ENCODE data around the gene MYO1E.

DNA sequence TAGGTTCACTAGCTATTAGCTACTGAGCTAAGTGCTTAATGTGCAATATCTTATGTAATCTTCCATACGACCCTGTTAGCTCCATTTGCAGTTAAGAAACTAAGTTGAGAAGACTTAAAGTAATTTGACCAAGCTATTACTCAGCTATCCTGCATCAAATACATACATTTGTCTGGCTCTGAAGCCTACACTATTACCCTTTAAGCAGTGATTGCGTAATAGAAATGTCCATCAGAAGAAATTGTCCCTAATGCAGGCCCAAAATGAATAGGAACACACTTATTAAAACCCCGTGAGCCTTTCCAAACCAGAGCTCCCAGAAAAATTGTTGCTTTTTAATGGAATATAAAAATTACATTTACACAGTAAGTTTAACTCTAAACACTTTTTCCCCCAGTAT lies 5.3 kb upstream of the MYO1E start:
- TF ChIP-seq MAFK (IDR thresholded peaks at IDR 0.05; ENCODE audit: low read depth, low read length) (no peak), RFX5 (IDR thresholded peaks at IDR 0.05; ENCODE audit: low read depth, low read length) (no peak), POLR2A (IDR thresholded peaks at IDR 0.05; ENCODE audit: low read depth, low read length) (no peak), CHD1 (IDR thresholded peaks at IDR 0.05; ENCODE audit: low read depth, low read length) (no peak), RCOR1 (IDR thresholded peaks at IDR 0.05; ENCODE audit: insufficient replicate concordance, low read length) (no peak), MXI1 (IDR thresholded peaks at IDR 0.05; ENCODE audit: borderline replicate concordance, low read depth, low read length) (no peak), SMC3 (IDR thresholded peaks at IDR 0.05; ENCODE audit: low read depth, low read length) (no peak), RAD21 (IDR thresholded peaks at IDR 0.05; ENCODE audit: low read length) (no peak), CEBPB (IDR thresholded peaks at IDR 0.05; ENCODE audit: low read depth, low read length) (peak; percentile 96)
- TF ChIP-seq, protein P1, sequence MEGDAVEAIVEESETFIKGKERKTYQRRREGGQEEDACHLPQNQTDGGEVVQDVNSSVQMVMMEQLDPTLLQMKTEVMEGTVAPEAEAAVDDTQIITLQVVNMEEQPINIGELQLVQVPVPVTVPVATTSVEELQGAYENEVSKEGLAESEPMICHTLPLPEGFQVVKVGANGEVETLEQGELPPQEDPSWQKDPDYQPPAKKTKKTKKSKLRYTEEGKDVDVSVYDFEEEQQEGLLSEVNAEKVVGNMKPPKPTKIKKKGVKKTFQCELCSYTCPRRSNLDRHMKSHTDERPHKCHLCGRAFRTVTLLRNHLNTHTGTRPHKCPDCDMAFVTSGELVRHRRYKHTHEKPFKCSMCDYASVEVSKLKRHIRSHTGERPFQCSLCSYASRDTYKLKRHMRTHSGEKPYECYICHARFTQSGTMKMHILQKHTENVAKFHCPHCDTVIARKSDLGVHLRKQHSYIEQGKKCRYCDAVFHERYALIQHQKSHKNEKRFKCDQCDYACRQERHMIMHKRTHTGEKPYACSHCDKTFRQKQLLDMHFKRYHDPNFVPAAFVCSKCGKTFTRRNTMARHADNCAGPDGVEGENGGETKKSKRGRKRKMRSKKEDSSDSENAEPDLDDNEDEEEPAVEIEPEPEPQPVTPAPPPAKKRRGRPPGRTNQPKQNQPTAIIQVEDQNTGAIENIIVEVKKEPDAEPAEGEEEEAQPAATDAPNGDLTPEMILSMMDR (conservative IDR thresholded peaks at IDR 0.05; ENCODE audit: low read depth, low read length): no peak
- TF ChIP-seq, protein P2, sequence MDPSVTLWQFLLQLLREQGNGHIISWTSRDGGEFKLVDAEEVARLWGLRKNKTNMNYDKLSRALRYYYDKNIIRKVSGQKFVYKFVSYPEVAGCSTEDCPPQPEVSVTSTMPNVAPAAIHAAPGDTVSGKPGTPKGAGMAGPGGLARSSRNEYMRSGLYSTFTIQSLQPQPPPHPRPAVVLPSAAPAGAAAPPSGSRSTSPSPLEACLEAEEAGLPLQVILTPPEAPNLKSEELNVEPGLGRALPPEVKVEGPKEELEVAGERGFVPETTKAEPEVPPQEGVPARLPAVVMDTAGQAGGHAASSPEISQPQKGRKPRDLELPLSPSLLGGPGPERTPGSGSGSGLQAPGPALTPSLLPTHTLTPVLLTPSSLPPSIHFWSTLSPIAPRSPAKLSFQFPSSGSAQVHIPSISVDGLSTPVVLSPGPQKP (IDR thresholded peaks at IDR 0.05; ENCODE audit: borderline replicate concordance, low read depth, low read length): no peak

All from IMR-90 (cell line).